Spleen (tissue), 7 donors: Measurements from ENCODE around the gene LZTFL1.

Experiments
- POLR2A ChIP-seq, 3 donors: fragments of 450-650 bp; IDR thresholded peaks; one replicate each; pipeline ENCODE4 v1.5.1; 2017; ENCODE audit warnings: antibody characterized with exemption in 3 of 3, mild to moderate bottlenecking in 1 of 3
- POLR2AphosphoS5 ChIP-seq, 3 donors: sonication (generic); formaldehyde crosslinking; IDR thresholded peaks; one replicate each; pipeline ENCODE4 v1.5.1; 2017; ENCODE audit warnings: antibody characterized with exemption in 3 of 3
- TF ChIP-seq, protein P1 (sequence below), 11 experiments: fragments of 200-600 bp in 7 of 11; fragments of 450-650 bp in 4 of 11; sonication (generic) in 4 of 11; IDR thresholded peaks in 8 of 11; conservative IDR thresholded peaks in 3 of 11; 1 replicate in 7 of 11; 2 replicates in 4 of 11; pipeline versions ENCODE4 v1.4.0 to v1.8.0; 2016 to 2021; ENCODE audit warnings: antibody characterized with exemption in 11 of 11, inconsistent platforms in 4 of 11, mild to moderate bottlenecking in 1 of 11
- donor health status: DM: no; HTN: no; CAD: no; lungs with moderate emphysema.
- donor health status: DM: no; HTN: no; CAD: no.
- donor health status: DM: no; HTN: no; CAD: no.

DNA sequence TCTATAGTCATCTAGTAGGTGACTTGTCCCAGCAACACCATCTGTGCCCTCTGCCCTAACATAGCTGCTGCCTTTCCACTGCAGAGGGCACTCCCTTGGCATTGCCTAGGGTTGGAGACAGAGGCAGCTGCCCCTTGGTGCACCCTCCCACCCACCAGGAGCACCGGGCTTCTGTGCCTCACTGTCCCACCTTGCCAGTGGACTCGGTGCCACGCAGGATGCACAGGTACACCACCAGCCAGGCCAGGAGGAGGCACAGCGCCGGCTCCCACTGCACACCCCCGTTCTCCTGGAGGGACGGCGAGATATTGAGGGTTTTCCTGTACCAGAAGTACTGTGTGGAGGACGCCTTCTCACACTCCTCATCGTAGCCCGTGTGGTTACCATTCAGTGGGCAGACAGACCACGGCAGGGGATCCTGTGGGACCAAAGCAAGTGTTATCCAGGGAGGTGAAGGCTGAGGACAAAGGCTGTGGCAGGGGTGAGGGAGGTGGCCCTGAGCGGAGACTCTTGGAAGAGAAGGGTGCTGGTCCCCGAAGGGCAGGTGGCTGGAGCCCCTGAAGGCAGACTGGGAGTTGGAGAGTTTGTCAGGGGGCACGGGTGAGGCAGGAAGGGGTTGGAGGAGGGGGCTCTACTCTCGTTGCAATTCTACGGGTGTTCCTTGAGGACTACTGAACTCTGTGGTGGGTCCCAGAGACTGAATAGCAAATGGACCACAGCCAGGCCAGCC lies 66.2 kb downstream of the LZTFL1 start:
- TF ChIP-seq POLR2AphosphoS5 (IDR thresholded peaks at IDR 0.05) (no peak), POLR2A (IDR thresholded peaks at IDR 0.05) (no peak)
- TF ChIP-seq, protein P1, sequence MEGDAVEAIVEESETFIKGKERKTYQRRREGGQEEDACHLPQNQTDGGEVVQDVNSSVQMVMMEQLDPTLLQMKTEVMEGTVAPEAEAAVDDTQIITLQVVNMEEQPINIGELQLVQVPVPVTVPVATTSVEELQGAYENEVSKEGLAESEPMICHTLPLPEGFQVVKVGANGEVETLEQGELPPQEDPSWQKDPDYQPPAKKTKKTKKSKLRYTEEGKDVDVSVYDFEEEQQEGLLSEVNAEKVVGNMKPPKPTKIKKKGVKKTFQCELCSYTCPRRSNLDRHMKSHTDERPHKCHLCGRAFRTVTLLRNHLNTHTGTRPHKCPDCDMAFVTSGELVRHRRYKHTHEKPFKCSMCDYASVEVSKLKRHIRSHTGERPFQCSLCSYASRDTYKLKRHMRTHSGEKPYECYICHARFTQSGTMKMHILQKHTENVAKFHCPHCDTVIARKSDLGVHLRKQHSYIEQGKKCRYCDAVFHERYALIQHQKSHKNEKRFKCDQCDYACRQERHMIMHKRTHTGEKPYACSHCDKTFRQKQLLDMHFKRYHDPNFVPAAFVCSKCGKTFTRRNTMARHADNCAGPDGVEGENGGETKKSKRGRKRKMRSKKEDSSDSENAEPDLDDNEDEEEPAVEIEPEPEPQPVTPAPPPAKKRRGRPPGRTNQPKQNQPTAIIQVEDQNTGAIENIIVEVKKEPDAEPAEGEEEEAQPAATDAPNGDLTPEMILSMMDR (IDR thresholded peaks at IDR 0.05 in 8 of 11, conservative IDR thresholded peaks at IDR 0.05 in 3 of 11): no peak
